Activated naive CD8-positive, alpha-beta T cell treated with anti-CD3 and anti-CD28 coated beads, Interleukin-2, amount 10 ng/mL, durations not matched to agents 7 days and 5 days (primary cell): ENCODE measurements around the gene ESF1. TPM values are rescaled to one million over a fixed set of nuclear protein-coding genes. Genes with fewer than 3 reads are reported as not detected.

ENCODE experiments used
- ATAC-seq: fragments of 150-1000 bp; cut with Tn5 transposase; one replicate; pipeline ENCODE4 v1.10.0; 2021; ENCODE audit warnings: low read depth, moderate library complexity
- POLR2A ChIA-PET: fragments of 350-600 bp; sonication (Branson Sonifier 250); formaldehyde crosslinking; loops from one replicate; lab custom pipeline; 2021; ENCODE audit warnings: antibody characterized with exemption; lab: Charles Lee
- DNase-seq: peaks from one replicate; pipeline ENCODE4 v3.0.0; 2021
- H3K27ac Mint-ChIP-seq: one replicate; pipeline ENCODE4 v1.8.0; 2022; ENCODE audit warnings: mild to moderate bottlenecking, mixed read lengths
- H3K27me3 Mint-ChIP-seq: one replicate; pipeline ENCODE4 v1.8.0; 2022; ENCODE audit warnings: mild to moderate bottlenecking, moderate library complexity, mixed read lengths
- H3K36me3 Mint-ChIP-seq: one replicate; pipeline ENCODE4 v1.8.0; 2021; ENCODE audit warnings: mild to moderate bottlenecking, mixed read lengths
- H3K4me1 Mint-ChIP-seq: one replicate; pipeline ENCODE4 v1.8.0; 2021; ENCODE audit warnings: mixed read lengths
- H3K4me3 Mint-ChIP-seq: one replicate; pipeline ENCODE4 v1.8.0; 2022; ENCODE audit warnings: mild to moderate bottlenecking, moderate library complexity, mixed read lengths
- H3K9me3 Mint-ChIP-seq: one replicate; pipeline ENCODE4 v1.8.0; 2021; ENCODE audit warnings: mixed read lengths
- total RNA-seq, 2 experiments: library from RNA; stranded (reverse); gene quantifications; one replicate each; pipeline ENCODE4 v1.2.3, GENCODE V29; 2021

ESF1 gene
- total RNA-seq, 2 experiments from 2014 or later = 11.4 to 12.4 TPM

GRCh38 chr20:13672690-13673089 is 112.0 kb downstream of the ESF1 start:
- H3K27me3 Mint-ChIP-seq = peaks cover 9% of the 10 kb centered on the region
- H3K4me1 Mint-ChIP-seq = no peaks in the 10 kb centered on the region
- H3K9me3 Mint-ChIP-seq = no peaks in the 10 kb centered on the region
- DNase-seq = no peak
- no peak overlapping the region for H3K27ac Mint-ChIP-seq
- no peaks in the 10 kb centered on the region for H3K36me3 Mint-ChIP-seq
- no peak overlapping the region for H3K4me3 Mint-ChIP-seq
- POLR2A ChIA-PET = no interaction called here
- no peak for ATAC-seq

GRCh38 chr20:13671916-13672378 is 112.8 kb downstream of the ESF1 start:
- H3K27me3 Mint-ChIP-seq = peaks cover 6% of the 10 kb centered on the region
- H3K9me3 Mint-ChIP-seq = no peaks in the 10 kb centered on the region
- POLR2A ChIA-PET = no interaction called here
- no peaks in the 10 kb centered on the region for H3K4me1 Mint-ChIP-seq
- H3K27ac Mint-ChIP-seq = no peak overlapping the region
- no peak overlapping the region for H3K4me3 Mint-ChIP-seq
- ATAC-seq = no peak
- DNase-seq = no peak
- H3K36me3 Mint-ChIP-seq = no peaks in the 10 kb centered on the region

- peaks cover 6% of the 10 kb centered on the region for H3K27me3 Mint-ChIP-seq
- H3K27ac Mint-ChIP-seq = no peak overlapping the region
- no peaks in the 10 kb centered on the region for H3K4me1 Mint-ChIP-seq
- POLR2A ChIA-PET = no interaction called here
- ATAC-seq (no peak), DNase-seq (no peak)
- no peaks in the 10 kb centered on the region for H3K9me3 Mint-ChIP-seq
- no peaks in the 10 kb centered on the region for H3K36me3 Mint-ChIP-seq
- H3K4me3 Mint-ChIP-seq = no peak overlapping the region
Observed at GRCh38 chr20:13671512-13671911, 113.2 kb downstream of the ESF1 start.

GRCh38 chr20:13670160-13670559 is 114.6 kb downstream of the ESF1 start:
- H3K9me3 Mint-ChIP-seq = no peaks in the 10 kb centered on the region

GRCh38 chr20:13665709-13666395 is 118.9 kb downstream of the ESF1 start:
- ATAC-seq (no peak), DNase-seq (no peak)
- Mint-ChIP-seq H3K9me3 (no peaks in the 10 kb centered on the region), H3K27me3 (peaks cover 2% of the 10 kb centered on the region), H3K27ac (no peak overlapping the region), H3K4me1 (no peaks in the 10 kb centered on the region), H3K4me3 (no peak overlapping the region), H3K36me3 (no peaks in the 10 kb centered on the region)
- POLR2A ChIA-PET = no interaction called here

More at GRCh38 chr20:13670160-13670559, 114.6 kb downstream of the ESF1 start:
- no peak for DNase-seq
- no peaks in the 10 kb centered on the region for H3K36me3 Mint-ChIP-seq
- H3K27ac Mint-ChIP-seq = no peak overlapping the region
- no peak for ATAC-seq
- H3K4me1 Mint-ChIP-seq = no peaks in the 10 kb centered on the region
- POLR2A ChIA-PET = no interaction called here
- H3K4me3 Mint-ChIP-seq = no peak overlapping the region
- H3K27me3 Mint-ChIP-seq = peaks cover 6% of the 10 kb centered on the region

Other genes with a start within 250 kb of the ESF1 start
- gene TASP1, start 146.0 kb downstream of the ESF1 start, total RNA-seq = 10 to 100 TPM in 1 of 2 experiments, 1 to 10 TPM in 1; 9.9 to 10.7 TPM
- gene NDUFAF5, start 109 bp upstream of the ESF1 start, total RNA-seq = 10 to 100 TPM; 32.7 to 37.4 TPM
- not detected for gene SEL1L2, start 205.7 kb upstream of the ESF1 start, total RNA-seq
- not detected for gene MACROD2, start 210.6 kb upstream of the ESF1 start, total RNA-seq